ENCODE measurements around the gene OR52E2.

The OR52E2 gene

GRCh38 chr11:5059391-5059790 is at the start of gene OR52E2:
Gene OR52E2 (minus strand): TSS chr11:5059627. CDS start chr11:5059627, 0 bp downstream.
- no peak within 1 kb of the TSS for H3K9ac ChIP-seq (ENCODE audit: low read length in 5 of 5)
- H3K9me3 ChIP-seq (ENCODE audit: control insufficient read depth in 5 of 5, low read length in 5 of 5) = no peaks in the 10 kb centered on the region
- H3K4me1 ChIP-seq (ENCODE audit: control insufficient read depth in 5 of 5, insufficient read depth in 5 of 5, low read length in 5 of 5) = no peaks in the 10 kb centered on the region
- H3K27me3 ChIP-seq (ENCODE audit: control insufficient read depth in 5 of 5, insufficient read depth in 4 of 5, low read length in 5 of 5) = no peaks in the 10 kb centered on the region
- H3K36me3 ChIP-seq (ENCODE audit: control insufficient read depth in 5 of 5, insufficient read depth in 5 of 5, low read length in 5 of 5) = no peaks in the 10 kb centered on the region
- H3K4me3 ChIP-seq (ENCODE audit: low read depth in 1 of 5, low read length in 5 of 5) = no peak within 1 kb of the TSS
- H3K27ac ChIP-seq (ENCODE audit: low read depth, low read length) = no peak within 1 kb of the TSS

- H3K4me1 ChIP-seq (ENCODE audit: control insufficient read depth in 5 of 5, insufficient read depth in 5 of 5, low read length in 5 of 5) = peaks cover 0 to 8% (median 0%) of the 10 kb centered on the region in 5 donors
- no peak overlapping the region for H3K27ac ChIP-seq (ENCODE audit: low read depth, low read length)
- no peak overlapping the region for H3K9ac ChIP-seq (ENCODE audit: low read length in 5 of 5)
- H3K9me3 ChIP-seq (ENCODE audit: control insufficient read depth in 5 of 5, low read length in 5 of 5) = no peaks in the 10 kb centered on the region
- no peaks in the 10 kb centered on the region for H3K36me3 ChIP-seq (ENCODE audit: control insufficient read depth in 5 of 5, insufficient read depth in 5 of 5, low read length in 5 of 5)
- H3K27me3 ChIP-seq (ENCODE audit: control insufficient read depth in 5 of 5, insufficient read depth in 4 of 5, low read length in 5 of 5) = no peaks in the 10 kb centered on the region
- no peak overlapping the region for H3K4me3 ChIP-seq (ENCODE audit: low read depth in 1 of 5, low read length in 5 of 5)
Measured at GRCh38 chr11:5107285-5107684, 47.9 kb upstream of the OR52E2 start.

- H3K36me3 ChIP-seq (ENCODE audit: control insufficient read depth in 5 of 5, insufficient read depth in 5 of 5, low read length in 5 of 5) = no peaks in the 10 kb centered on the region
- H3K27me3 ChIP-seq (ENCODE audit: control insufficient read depth in 5 of 5, insufficient read depth in 4 of 5, low read length in 5 of 5) = no peaks in the 10 kb centered on the region
- peaks cover 0 to 10% (median 0%) of the 10 kb centered on the region in 5 donors for H3K4me1 ChIP-seq (ENCODE audit: control insufficient read depth in 5 of 5, insufficient read depth in 5 of 5, low read length in 5 of 5)
- H3K27ac ChIP-seq (ENCODE audit: low read depth, low read length) = no peak overlapping the region
- no peaks in the 10 kb centered on the region for H3K9me3 ChIP-seq (ENCODE audit: control insufficient read depth in 5 of 5, low read length in 5 of 5)
- H3K4me3 ChIP-seq (ENCODE audit: low read depth in 1 of 5, low read length in 5 of 5) = no peak overlapping the region
- H3K9ac ChIP-seq (ENCODE audit: low read length in 5 of 5) = no peak overlapping the region
Measured at GRCh38 chr11:5103066-5103465, 43.6 kb upstream of the OR52E2 start.

DNA sequence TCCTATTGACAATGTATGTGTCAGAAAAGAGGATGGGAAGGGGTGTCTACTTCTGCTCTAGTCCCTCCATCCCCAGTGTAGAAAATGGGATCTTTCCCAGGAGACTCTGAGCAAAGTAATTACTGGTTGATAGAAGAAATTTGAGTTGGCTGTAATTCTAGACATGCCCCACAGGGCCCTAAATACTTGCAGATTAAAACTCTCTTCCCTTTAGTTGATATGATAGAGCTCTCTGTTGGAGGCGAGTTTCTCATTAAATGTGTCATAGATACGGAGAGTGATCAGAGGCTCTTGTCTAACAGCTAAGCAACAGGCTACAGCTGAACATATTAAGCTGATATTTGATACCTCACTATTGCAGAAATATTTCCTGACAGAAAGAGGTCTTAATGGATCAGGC is 42.8 kb upstream of the OR52E2 start:
- H3K9me3 ChIP-seq (ENCODE audit: control insufficient read depth in 5 of 5, low read length in 5 of 5) = no peaks in the 10 kb centered on the region
- H3K27ac ChIP-seq (ENCODE audit: low read depth, low read length) = no peak overlapping the region
- H3K4me3 ChIP-seq (ENCODE audit: low read depth in 1 of 5, low read length in 5 of 5) = no peak overlapping the region
- no peaks in the 10 kb centered on the region for H3K27me3 ChIP-seq (ENCODE audit: control insufficient read depth in 5 of 5, insufficient read depth in 4 of 5, low read length in 5 of 5)
- no peaks in the 10 kb centered on the region for H3K36me3 ChIP-seq (ENCODE audit: control insufficient read depth in 5 of 5, insufficient read depth in 5 of 5, low read length in 5 of 5)
- peaks cover 0 to 10% (median 0%) of the 10 kb centered on the region in 5 donors for H3K4me1 ChIP-seq (ENCODE audit: control insufficient read depth in 5 of 5, insufficient read depth in 5 of 5, low read length in 5 of 5)
- H3K9ac ChIP-seq (ENCODE audit: low read length in 5 of 5) = no peak overlapping the region

GRCh38 chr11:5096011-5096410 is 36.6 kb upstream of the OR52E2 start:
- no peaks in the 10 kb centered on the region for H3K27me3 ChIP-seq (ENCODE audit: control insufficient read depth in 5 of 5, insufficient read depth in 4 of 5, low read length in 5 of 5)
- no peaks in the 10 kb centered on the region for H3K36me3 ChIP-seq (ENCODE audit: control insufficient read depth in 5 of 5, insufficient read depth in 5 of 5, low read length in 5 of 5)
- H3K9ac ChIP-seq (ENCODE audit: low read length in 5 of 5) = no peak overlapping the region
- H3K4me1 ChIP-seq (ENCODE audit: control insufficient read depth in 5 of 5, insufficient read depth in 5 of 5, low read length in 5 of 5) = no peaks in the 10 kb centered on the region
- no peaks in the 10 kb centered on the region for H3K9me3 ChIP-seq (ENCODE audit: control insufficient read depth in 5 of 5, low read length in 5 of 5)
- no peak overlapping the region for H3K4me3 ChIP-seq (ENCODE audit: low read depth in 1 of 5, low read length in 5 of 5)
- no peak overlapping the region for H3K27ac ChIP-seq (ENCODE audit: low read depth, low read length)

- no peaks in the 10 kb centered on the region for H3K36me3 ChIP-seq (ENCODE audit: control insufficient read depth in 5 of 5, insufficient read depth in 5 of 5, low read length in 5 of 5)
- no peak overlapping the region for H3K27ac ChIP-seq (ENCODE audit: low read depth, low read length)
- no peak overlapping the region for H3K4me3 ChIP-seq (ENCODE audit: low read depth in 1 of 5, low read length in 5 of 5)
- H3K9me3 ChIP-seq (ENCODE audit: control insufficient read depth in 5 of 5, low read length in 5 of 5) = no peaks in the 10 kb centered on the region
- no peaks in the 10 kb centered on the region for H3K27me3 ChIP-seq (ENCODE audit: control insufficient read depth in 5 of 5, insufficient read depth in 4 of 5, low read length in 5 of 5)
- no peaks in the 10 kb centered on the region for H3K4me1 ChIP-seq (ENCODE audit: control insufficient read depth in 5 of 5, insufficient read depth in 5 of 5, low read length in 5 of 5)
- no peak overlapping the region for H3K9ac ChIP-seq (ENCODE audit: low read length in 5 of 5)
Measured at GRCh38 chr11:5092821-5093585, 33.6 kb upstream of the OR52E2 start.

GRCh38 chr11:5090668-5091067 is 31.2 kb upstream of the OR52E2 start:
- H3K9ac ChIP-seq (ENCODE audit: low read length in 5 of 5) = no peak overlapping the region
- H3K27ac ChIP-seq (ENCODE audit: low read depth, low read length) = no peak overlapping the region
- no peaks in the 10 kb centered on the region for H3K9me3 ChIP-seq (ENCODE audit: control insufficient read depth in 5 of 5, low read length in 5 of 5)
- no peaks in the 10 kb centered on the region for H3K36me3 ChIP-seq (ENCODE audit: control insufficient read depth in 5 of 5, insufficient read depth in 5 of 5, low read length in 5 of 5)
- no peak overlapping the region for H3K4me3 ChIP-seq (ENCODE audit: low read depth in 1 of 5, low read length in 5 of 5)
- no peaks in the 10 kb centered on the region for H3K4me1 ChIP-seq (ENCODE audit: control insufficient read depth in 5 of 5, insufficient read depth in 5 of 5, low read length in 5 of 5)
- H3K27me3 ChIP-seq (ENCODE audit: control insufficient read depth in 5 of 5, insufficient read depth in 4 of 5, low read length in 5 of 5) = no peaks in the 10 kb centered on the region

DNA sequence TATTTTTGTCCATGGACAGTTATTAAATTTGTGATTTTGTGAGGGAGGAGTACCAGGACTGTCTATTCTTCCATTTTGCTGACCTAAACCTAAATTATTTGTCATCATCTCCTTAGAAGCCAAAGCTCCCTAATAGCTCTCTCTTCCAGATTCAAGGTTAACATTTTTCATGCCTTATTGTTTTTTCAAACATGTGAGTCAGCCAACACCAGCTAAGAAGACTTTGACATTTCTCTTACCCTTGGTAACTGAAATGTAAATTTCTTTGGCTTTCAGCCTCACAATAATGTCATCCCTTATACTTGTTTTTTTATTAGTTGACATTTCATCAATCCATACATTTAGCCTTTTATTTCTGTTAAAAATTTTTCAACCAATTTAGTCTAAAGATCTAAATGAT is 29.1 kb upstream of the OR52E2 start:
- Histone ChIP-seq H3K36me3 (ENCODE audit: control insufficient read depth in 5 of 5, insufficient read depth in 5 of 5, low read length in 5 of 5) (no peaks in the 10 kb centered on the region), H3K9ac (ENCODE audit: low read length in 5 of 5) (no peak overlapping the region), H3K27ac (ENCODE audit: low read depth, low read length) (no peak overlapping the region), H3K27me3 (ENCODE audit: control insufficient read depth in 5 of 5, insufficient read depth in 4 of 5, low read length in 5 of 5) (no peaks in the 10 kb centered on the region), H3K4me1 (ENCODE audit: control insufficient read depth in 5 of 5, insufficient read depth in 5 of 5, low read length in 5 of 5) (no peaks in the 10 kb centered on the region), H3K4me3 (ENCODE audit: low read depth in 1 of 5, low read length in 5 of 5) (no peak overlapping the region), H3K9me3 (ENCODE audit: control insufficient read depth in 5 of 5, low read length in 5 of 5) (no peaks in the 10 kb centered on the region)

DNA sequence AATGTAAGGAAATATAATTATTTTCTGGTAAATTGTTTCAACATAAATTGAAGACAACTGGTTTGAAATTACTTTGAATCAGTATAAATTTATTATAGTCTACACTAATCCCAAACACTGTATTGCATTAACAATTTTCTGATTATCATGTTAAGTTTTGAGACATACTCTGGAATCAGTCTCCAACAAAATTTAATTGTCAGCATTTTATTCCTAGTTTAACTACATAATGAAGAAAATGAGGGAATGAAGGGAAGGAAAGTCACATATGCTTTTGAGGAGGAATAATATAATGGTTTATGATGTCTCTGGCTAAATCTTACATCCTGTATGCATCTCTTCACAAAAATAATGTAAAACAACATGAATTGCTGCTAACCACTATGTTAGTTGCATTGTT is 24.2 kb upstream of the OR52E2 start:
- Histone ChIP-seq H3K9ac (ENCODE audit: low read length in 5 of 5) (no peak overlapping the region), H3K9me3 (ENCODE audit: control insufficient read depth in 5 of 5, low read length in 5 of 5) (no peaks in the 10 kb centered on the region), H3K4me1 (ENCODE audit: control insufficient read depth in 5 of 5, insufficient read depth in 5 of 5, low read length in 5 of 5) (no peaks in the 10 kb centered on the region), H3K4me3 (ENCODE audit: low read depth in 1 of 5, low read length in 5 of 5) (no peak overlapping the region), H3K36me3 (ENCODE audit: control insufficient read depth in 5 of 5, insufficient read depth in 5 of 5, low read length in 5 of 5) (no peaks in the 10 kb centered on the region), H3K27ac (ENCODE audit: low read depth, low read length) (no peak overlapping the region), H3K27me3 (ENCODE audit: control insufficient read depth in 5 of 5, insufficient read depth in 4 of 5, low read length in 5 of 5) (no peaks in the 10 kb centered on the region)

DNA sequence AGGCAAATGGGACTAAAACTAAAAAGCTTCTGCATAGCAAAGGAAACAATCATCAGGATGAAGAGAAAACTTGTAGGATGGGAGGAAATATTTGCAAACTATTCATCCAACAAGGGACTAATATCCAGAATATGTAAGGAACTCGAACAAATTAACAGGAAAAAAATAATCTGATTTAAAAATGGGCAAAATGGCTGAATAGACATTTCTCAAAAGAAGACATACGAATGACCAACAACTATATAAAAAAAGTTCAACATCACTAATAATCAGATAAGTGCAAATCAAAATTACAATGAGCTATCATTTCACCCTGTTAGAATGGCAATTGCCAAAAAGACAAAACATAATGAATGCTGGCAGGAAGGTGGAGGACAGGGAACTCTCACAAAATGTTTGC is 22.0 kb upstream of the OR52E2 start:
- H3K9me3 ChIP-seq (ENCODE audit: control insufficient read depth in 5 of 5, low read length in 5 of 5) = no peaks in the 10 kb centered on the region
- H3K36me3 ChIP-seq (ENCODE audit: control insufficient read depth in 5 of 5, insufficient read depth in 5 of 5, low read length in 5 of 5) = no peaks in the 10 kb centered on the region
- no peak overlapping the region for H3K4me3 ChIP-seq (ENCODE audit: low read depth in 1 of 5, low read length in 5 of 5)
- H3K9ac ChIP-seq (ENCODE audit: low read length in 5 of 5) = no peak overlapping the region
- H3K27me3 ChIP-seq (ENCODE audit: control insufficient read depth in 5 of 5, insufficient read depth in 4 of 5, low read length in 5 of 5) = no peaks in the 10 kb centered on the region
- no peaks in the 10 kb centered on the region for H3K4me1 ChIP-seq (ENCODE audit: control insufficient read depth in 5 of 5, insufficient read depth in 5 of 5, low read length in 5 of 5)
- no peak overlapping the region for H3K27ac ChIP-seq (ENCODE audit: low read depth, low read length)
